Panc1 (cell line): ENCODE data around the gene HNRNPA2B1. TPM values are rescaled to one million over a fixed set of nuclear protein-coding genes. Genes with fewer than 3 reads are reported as not detected.

Source experiments
- ATAC-seq: fragments of 200-7000 bp; cut with Tn5 transposase; 2 replicates; pipeline ENCODE4 v1.9.1; 2020; ENCODE audit warnings: mild to moderate bottlenecking, moderate library complexity
- BruUV-seq: library from RNA; stranded (reverse); fragments of 400-500 nt; replicated peaks from 2 replicates; lab custom pipeline; 2021; lab: Mats Ljungman, UMichigan
- CTCF ChIA-PET: fragments of 300-600 bp; sonication (Branson Sonifier 250); formaldehyde crosslinking; loops from one replicate; lab custom pipeline; 2022; ENCODE audit warnings: antibody characterized with exemption; lab: Charles Lee
- POLR2A ChIA-PET: fragments of 300-600 bp; sonication (Branson Sonifier 250); formaldehyde crosslinking; loops from one replicate; lab custom pipeline; 2022; ENCODE audit warnings: antibody characterized with exemption; lab: Charles Lee
- DNase-seq: peaks from one replicate; pipeline ENCODE4 v3.0.0-alpha.2; 2010; ENCODE audit warnings: low read depth, low spot score
- H3K27ac ChIP-seq: 2 replicates; pipeline ENCODE4 v1.5.1; 2011; ENCODE audit warnings: mild to moderate bottlenecking, low read length, inconsistent platforms
- H3K27me3 ChIP-seq: fragments of 200-500 bp; sonication (Bioruptor generic); 2 replicates; pipeline ENCODE4 v1.6.0; 2014; ENCODE audit warnings: low read length, inconsistent platforms; ENCODE audit not compliant: control insufficient read depth, insufficient read depth
- H3K36me3 ChIP-seq: fragments of 200-500 bp; sonication (Bioruptor generic); 2 replicates; pipeline ENCODE4 v1.5.1; 2014; ENCODE audit warnings: inconsistent platforms, mild to moderate bottlenecking, low read length, moderate library complexity; ENCODE audit not compliant: control insufficient read depth, insufficient read depth
- H3K4me1 ChIP-seq: 2 replicates; pipeline ENCODE4 v1.5.1; 2011; ENCODE audit warnings: inconsistent platforms, mild to moderate bottlenecking, low read length, moderate library complexity; ENCODE audit not compliant: control insufficient read depth, insufficient read depth
- H3K4me3 ChIP-seq, 2 experiments: 2 replicates each; pipeline ENCODE4 v1.5.1; 2011 to 2012; ENCODE audit warnings: low read depth in 2 of 2, low read length in 2 of 2, mild to moderate bottlenecking in 2 of 2, inconsistent platforms in 1 of 2, moderate library complexity in 1 of 2
- H3K9me3 ChIP-seq: fragments of 200-500 bp; sonication (Bioruptor generic); 2 replicates; pipeline ENCODE4 v1.5.1; 2014; ENCODE audit warnings: low read depth, mild to moderate bottlenecking, inconsistent platforms, low read length, moderate library complexity; ENCODE audit not compliant: control insufficient read depth, insufficient read depth
- CTCF ChIP-seq: fragments of 450-650 bp; IDR thresholded peaks from 2 replicates; pipeline ENCODE4 v1.5.1; 2017; ENCODE audit warnings: mild to moderate bottlenecking
- POLR2AphosphoS5 ChIP-seq: IDR thresholded peaks from 2 replicates; pipeline ENCODE4 v1.6.1; 2012; ENCODE audit warnings: mild to moderate bottlenecking, low read depth, low read length, moderate library complexity
- REST ChIP-seq, 2 experiments: IDR thresholded peaks; 2 replicates each; pipeline ENCODE4 v1.6.1; 2011 to 2012; ENCODE audit warnings: low read depth in 2 of 2, control low read depth in 1 of 2, low read length in 1 of 2, mild to moderate bottlenecking in 1 of 2, moderate library complexity in 1 of 2; ENCODE audit not compliant: insufficient read depth in 1 of 2
- SIN3A ChIP-seq: IDR thresholded peaks from 2 replicates; pipeline ENCODE4 v1.6.1; 2012; ENCODE audit warnings: low read depth, mild to moderate bottlenecking, low read length, moderate library complexity, borderline replicate concordance; ENCODE audit not compliant: insufficient read depth
- TCF7L2 ChIP-seq: IDR thresholded peaks from 2 replicates; pipeline ENCODE4 v1.6.1; 2011; ENCODE audit warnings: mild to moderate bottlenecking, low read depth, low read length, inconsistent platforms
- in situ Hi-C: cut with HindIII; loops from 2 replicates; pipeline ENCODE4 v1.10.0; 2016; ENCODE audit warnings: low sequenced_read_pairs, low pct_unique_long_range_greater_than_20kb
- intact Hi-C: fragments of 100-400 bp; cut with micrococcal nuclease; formaldehyde crosslinking; loops from one replicate; pipeline ENCODE4 v1.10.0; 2022; ENCODE audit not compliant: unreplicated experiment
- total RNA-seq: library from RNA; stranded (reverse); gene quantifications from one replicate; pipeline ENCODE4 v1.2.1, GENCODE V29; 2021; ENCODE audit not compliant: unreplicated experiment

Gene HNRNPA2B1
- total RNA-seq, 1 experiment from 2014 or later, result 819 TPM

- no peaks in the 10 kb centered on the region for H3K9me3 ChIP-seq
- H3K36me3 ChIP-seq, result peaks cover 5% of the 10 kb centered on the region; the same call in 1 of the 2 replicates
- intact Hi-C loops (loop anchor here (5.0 to 10.0 kb wide), 4 partner anchors 90 to 290 kb away; no protein-coding TSS in a partner anchor), in situ Hi-C loops (no loop called here)
- ATAC-seq, result peak; percentile 27
- peaks cover 50% of the 10 kb centered on the region for H3K4me1 ChIP-seq
- no peak overlapping the region for H3K4me3 ChIP-seq
- BruUV-seq, result no TSS peak
- peak overlapping the region; percentile 4; the same call in 1 of the 2 replicates for H3K27ac ChIP-seq
- no peak; the same call in 1 of the 2 replicates for TF ChIP-seq POLR2AphosphoS5
- no peak for TF ChIP-seq TCF7L2
- no peak for TF ChIP-seq CTCF
- no peak for TF ChIP-seq REST (IDR thresholded peaks at IDR 0.05; ENCODE audit: insufficient read depth in 1 of 2, low read depth in 2 of 2, low read length in 1 of 2)
- TF ChIP-seq SIN3A, result no peak
- POLR2A ChIA-PET, result interaction anchor here (0.8 kb wide), 1 partner anchor 9 kb away, joined by 3 read pairs; no protein-coding TSS in a partner anchor
- CTCF ChIA-PET, result interaction anchor here (1.0 kb wide), 1 partner anchor 183 kb away, joined by 3 read pairs; no protein-coding TSS in a partner anchor
- H3K27me3 ChIP-seq, result no peaks in the 10 kb centered on the region
- DNase-seq, result no peak
These were observed 18.3 kb downstream of the HNRNPA2B1 start for GRCh38 chr7:26182283-26182682.

- DNase-seq (no peak), ATAC-seq (no peak)
- ChIA-PET CTCF (no interaction called here), POLR2A (no interaction called here)
- in situ Hi-C loops, result no loop called here
- Histone ChIP-seq H3K4me3 (no peak overlapping the region), H3K27ac (peak overlapping the region; percentile 41), H3K9me3 (no peaks in the 10 kb centered on the region), H3K4me1 (peaks cover 44% of the 10 kb centered on the region), H3K27me3 (no peaks in the 10 kb centered on the region), H3K36me3 (peaks cover 3% of the 10 kb centered on the region; the same call in 1 of the 2 replicates)
- BruUV-seq, result no TSS peak
- intact Hi-C loops, result loop anchor here (5.0 to 10.0 kb wide), 4 partner anchors 89 to 289 kb away; no protein-coding TSS in a partner anchor
- TF ChIP-seq REST (IDR thresholded peaks at IDR 0.05; ENCODE audit: insufficient read depth in 1 of 2, low read depth in 2 of 2, low read length in 1 of 2), result no peak
- no peak for TF ChIP-seq POLR2AphosphoS5
- no peak for TF ChIP-seq SIN3A
- TF ChIP-seq TCF7L2, result no peak
- TF ChIP-seq CTCF, result no peak
These were observed 18.9 kb downstream of the HNRNPA2B1 start for GRCh38 chr7:26181474-26182227.
